ENCODE data around the gene TRPM2. TPM values are rescaled to one million over a fixed set of nuclear protein-coding genes. Genes with fewer than 3 reads are reported as not detected.

The TRPM2 gene
- total and polyA plus RNA-seq, 8 donors, result 0.46 to 8.7 (median 2.6) TPM

DNA sequence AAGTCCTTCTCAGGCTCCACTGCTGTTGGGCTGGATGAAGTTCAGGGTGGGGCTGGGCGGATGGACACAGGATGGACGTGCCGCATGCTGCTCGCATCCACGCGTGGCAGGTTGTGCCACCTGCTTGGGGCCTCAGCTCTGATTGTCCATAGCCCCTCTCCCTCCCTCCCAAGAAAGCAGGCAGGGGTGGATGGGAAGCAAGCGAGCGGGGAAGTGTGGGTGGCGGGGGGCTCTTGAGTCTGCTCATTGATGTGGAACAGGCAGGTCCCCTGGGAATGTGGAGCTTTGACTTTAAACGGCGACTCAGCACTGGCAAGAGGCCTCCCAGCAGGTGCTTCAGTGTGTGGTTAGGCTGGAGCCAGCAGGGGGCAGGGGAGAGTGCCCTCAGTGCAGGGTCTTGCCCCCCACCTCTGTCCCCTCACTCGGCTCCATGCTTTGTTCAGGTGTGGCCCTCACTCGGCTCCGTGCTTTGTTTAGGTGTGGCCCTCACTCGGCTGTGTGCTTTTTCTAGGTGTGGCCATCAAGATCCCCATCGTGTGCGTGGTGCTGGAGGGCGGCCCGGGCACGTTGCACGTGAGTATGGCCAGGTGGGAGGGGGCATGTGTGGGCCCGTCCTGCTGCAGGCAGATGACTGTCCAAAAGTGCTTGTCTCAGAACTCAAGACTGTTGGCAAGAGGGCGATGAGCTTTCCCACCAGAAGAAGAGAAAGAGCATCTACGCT is 23.9 kb downstream of the TRPM2 start:
- intact Hi-C loops (cut with DNase I), result no loop called here
- WGBS, 2 donors, result 44 to 52% methylated on average over 24 of the region's 24 CpGs
- ATAC-seq (no peak), DNase-seq (no peak), FAIRE-seq (no peak)
- peaks cover 0 to 10% (median 0%) of the 10 kb centered on the region in 4 donors for H3K27me3 ChIP-seq
- H3K36me3 ChIP-seq, result no peaks in the 10 kb centered on the region
- no peak overlapping the region for H3K4me3 ChIP-seq
- H3K4me1 ChIP-seq, result no peaks in the 10 kb centered on the region
- TF ChIP-seq, protein P1, sequence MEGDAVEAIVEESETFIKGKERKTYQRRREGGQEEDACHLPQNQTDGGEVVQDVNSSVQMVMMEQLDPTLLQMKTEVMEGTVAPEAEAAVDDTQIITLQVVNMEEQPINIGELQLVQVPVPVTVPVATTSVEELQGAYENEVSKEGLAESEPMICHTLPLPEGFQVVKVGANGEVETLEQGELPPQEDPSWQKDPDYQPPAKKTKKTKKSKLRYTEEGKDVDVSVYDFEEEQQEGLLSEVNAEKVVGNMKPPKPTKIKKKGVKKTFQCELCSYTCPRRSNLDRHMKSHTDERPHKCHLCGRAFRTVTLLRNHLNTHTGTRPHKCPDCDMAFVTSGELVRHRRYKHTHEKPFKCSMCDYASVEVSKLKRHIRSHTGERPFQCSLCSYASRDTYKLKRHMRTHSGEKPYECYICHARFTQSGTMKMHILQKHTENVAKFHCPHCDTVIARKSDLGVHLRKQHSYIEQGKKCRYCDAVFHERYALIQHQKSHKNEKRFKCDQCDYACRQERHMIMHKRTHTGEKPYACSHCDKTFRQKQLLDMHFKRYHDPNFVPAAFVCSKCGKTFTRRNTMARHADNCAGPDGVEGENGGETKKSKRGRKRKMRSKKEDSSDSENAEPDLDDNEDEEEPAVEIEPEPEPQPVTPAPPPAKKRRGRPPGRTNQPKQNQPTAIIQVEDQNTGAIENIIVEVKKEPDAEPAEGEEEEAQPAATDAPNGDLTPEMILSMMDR (IDR thresholded peaks at IDR 0.05), result no peak
- H3K27ac ChIP-seq, result no peak overlapping the region
- H3K9me3 ChIP-seq, result no peaks in the 10 kb centered on the region

DNA sequence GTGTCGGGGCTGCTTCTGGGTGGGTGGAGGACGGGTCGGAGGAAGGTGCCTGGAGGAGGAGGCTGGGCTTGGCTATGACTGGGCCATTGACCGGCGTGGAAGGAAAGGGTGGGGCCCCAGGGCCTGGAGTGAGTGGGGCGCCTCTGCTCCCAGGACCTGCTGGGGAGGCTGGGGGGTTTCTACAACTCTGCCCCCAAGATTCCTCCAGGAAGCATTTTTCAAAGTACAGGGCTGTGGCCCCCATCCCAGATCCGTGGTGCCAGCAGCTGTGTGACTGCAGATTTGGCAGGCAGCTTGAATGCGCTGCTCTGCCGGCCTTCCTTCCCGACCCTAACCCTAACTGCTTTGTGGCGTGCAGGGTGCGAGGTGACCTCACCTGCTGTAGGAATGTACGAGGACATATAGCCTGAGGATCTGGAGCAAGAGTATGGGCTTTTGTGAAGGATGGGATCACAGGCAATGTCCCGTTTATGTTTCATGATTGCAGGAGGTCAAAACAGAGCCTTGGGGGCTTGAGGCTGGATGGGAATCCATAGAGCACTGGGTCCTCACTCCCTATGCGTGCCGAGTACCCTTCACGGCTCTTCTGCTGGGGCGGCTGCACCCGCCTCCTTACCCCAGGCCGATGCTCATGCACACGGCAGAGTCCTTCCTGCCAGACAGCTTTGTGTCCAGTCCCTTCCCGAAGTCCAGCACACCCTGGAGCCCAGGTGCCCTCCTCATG is 24.7 kb downstream of the TRPM2 start:
- FAIRE-seq, result no peak
- H3K27me3 ChIP-seq, result peaks cover 0 to 10% (median 0%) of the 10 kb centered on the region in 4 donors
- DNase-seq, result no peak
- intact Hi-C loops (cut with DNase I), result no loop called here
- H3K4me1 ChIP-seq, result no peaks in the 10 kb centered on the region
- H3K36me3 ChIP-seq, result no peaks in the 10 kb centered on the region
- 49 to 63% methylated on average over 22 of the region's 22 CpGs for WGBS, 2 donors
- ATAC-seq, result no peak
- TF ChIP-seq, protein P1 (IDR thresholded peaks at IDR 0.05), result no peak
- no peak overlapping the region for H3K4me3 ChIP-seq
- no peak overlapping the region for H3K27ac ChIP-seq
- H3K9me3 ChIP-seq, result no peaks in the 10 kb centered on the region

DNA sequence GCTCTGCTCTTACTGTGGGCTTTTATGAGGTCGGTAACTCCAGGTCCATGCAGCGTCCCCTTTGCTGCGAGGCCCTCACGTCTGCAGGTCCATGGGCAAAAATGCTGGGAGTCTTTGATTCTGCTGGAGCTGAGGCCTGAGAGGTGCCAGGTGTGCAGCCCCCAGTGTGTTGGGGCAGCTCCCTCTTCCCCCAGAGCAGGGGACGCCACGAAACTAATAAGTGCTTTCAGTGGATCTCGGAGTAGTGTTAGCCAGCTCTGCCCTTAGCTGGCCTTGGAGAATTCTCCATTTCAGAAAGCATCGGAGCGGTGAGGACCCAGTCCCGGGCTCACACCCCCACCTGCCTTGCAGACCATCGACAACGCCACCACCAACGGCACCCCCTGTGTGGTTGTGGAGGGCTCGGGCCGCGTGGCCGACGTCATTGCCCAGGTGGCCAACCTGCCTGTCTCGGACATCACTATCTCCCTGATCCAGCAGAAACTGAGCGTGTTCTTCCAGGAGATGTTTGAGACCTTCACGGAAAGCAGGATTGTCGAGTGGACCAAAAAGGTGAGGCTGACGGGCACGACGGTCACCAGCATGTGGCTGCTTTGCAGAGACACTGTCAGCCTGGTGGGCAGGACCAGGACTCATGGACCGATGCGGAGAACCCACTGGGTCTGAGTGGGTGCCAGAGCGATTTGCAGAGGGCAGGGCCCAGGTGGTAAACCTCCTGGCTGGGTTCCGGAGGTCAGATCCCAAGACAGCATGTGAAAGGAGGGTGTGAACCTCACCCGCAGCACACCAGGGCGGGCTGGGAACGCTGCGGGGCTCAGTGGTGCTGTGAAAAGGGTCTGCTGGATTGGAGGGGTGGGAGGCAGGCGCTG is 25.5 kb downstream of the TRPM2 start:
- 67 to 78% methylated on average over 34 of the region's 34 CpGs for WGBS, 2 donors
- intact Hi-C loops (cut with DNase I), result no loop called here
- H3K27me3 ChIP-seq, result peaks cover 0 to 10% (median 0%) of the 10 kb centered on the region in 4 donors
- FAIRE-seq, result no peak
- no peak overlapping the region for H3K4me3 ChIP-seq
- no peaks in the 10 kb centered on the region for H3K36me3 ChIP-seq
- DNase-seq, result no peak
- no peak for ATAC-seq
- no peaks in the 10 kb centered on the region for H3K9me3 ChIP-seq
- H3K27ac ChIP-seq, result no peak overlapping the region
- H3K4me1 ChIP-seq, result no peaks in the 10 kb centered on the region
- TF ChIP-seq, protein P1 (IDR thresholded peaks at IDR 0.05), result no peak

DNA sequence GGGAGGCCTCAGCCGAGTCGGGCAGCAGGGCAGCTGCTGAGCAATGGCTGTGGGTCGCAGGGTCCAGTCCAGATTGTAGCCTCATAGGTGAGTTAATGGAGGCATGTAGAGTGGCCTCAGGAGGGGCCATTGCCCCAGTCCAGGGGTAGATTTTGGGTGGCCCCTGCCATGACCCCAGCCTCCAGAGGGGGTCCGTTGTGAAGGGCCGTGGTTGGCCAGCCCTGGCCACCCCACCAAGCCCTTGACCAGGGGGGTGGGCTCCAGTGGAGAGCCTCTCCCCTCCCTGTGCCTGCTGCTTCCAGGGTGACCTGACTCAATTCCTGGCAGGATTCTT is 26.1 kb downstream of the TRPM2 start:
- FAIRE-seq (no peak), ATAC-seq (no peak), DNase-seq (no peak)
- Histone ChIP-seq H3K4me1 (no peaks in the 10 kb centered on the region), H3K27ac (no peak overlapping the region), H3K4me3 (no peak overlapping the region), H3K36me3 (no peaks in the 10 kb centered on the region), H3K27me3 (peaks cover 0 to 7% (median 0%) of the 10 kb centered on the region in 4 donors), H3K9me3 (no peaks in the 10 kb centered on the region)
- intact Hi-C loops (cut with DNase I), result no loop called here
- 48 to 49% methylated on average over 5 of the region's 5 CpGs for WGBS, 2 donors
- TF ChIP-seq, protein P1 (IDR thresholded peaks at IDR 0.05), result no peak

Measured in pancreas (tissue), 10 donors.